ENCODE results near the gene TRMT44.

DNA sequence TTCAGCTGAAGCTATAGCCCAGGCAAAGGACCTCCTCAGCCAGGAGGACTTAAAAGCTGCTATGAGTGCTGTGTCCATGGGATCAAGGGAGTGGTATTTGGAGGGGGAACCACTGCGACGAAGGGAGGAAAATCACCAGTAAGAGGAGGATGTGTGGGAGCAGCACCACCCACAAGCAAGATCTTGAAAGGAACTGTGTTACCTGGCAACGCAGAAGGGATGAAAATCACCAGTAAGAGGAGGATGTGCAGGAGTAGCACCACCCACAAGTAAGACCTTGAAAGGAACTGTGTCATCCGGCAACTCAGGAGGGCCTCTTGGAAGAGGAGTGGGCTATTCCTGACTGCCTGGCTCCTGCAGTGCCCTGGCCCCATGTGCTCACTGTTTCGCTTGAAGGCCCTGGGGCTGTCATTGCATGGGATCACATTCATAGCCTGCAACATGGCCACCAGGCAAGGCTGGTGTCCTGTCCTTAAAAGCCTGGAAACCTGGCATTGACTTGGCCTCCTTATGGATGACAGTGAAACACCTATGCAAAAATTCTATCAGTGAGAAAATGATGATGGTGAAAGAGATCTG, 48.3 kb downstream of the TRMT44 start:
- TF ChIP-seq CTCF (IDR thresholded peaks at IDR 0.05) (no peak), EZH2 (IDR thresholded peaks at IDR 0.05; ENCODE audit: borderline replicate concordance, insufficient read depth, low read depth, low read length, poor library complexity, severe bottlenecking) (no peak)
